Bone marrow (tissue), 2 donors: ENCODE data around the gene GPC5.
"Not testable (repeated sequence)": the region's sequence is repeated elsewhere in the genome, so short reads cannot be mapped to it uniquely, and the experiment has no call there.

Source experiments
- DNase-seq, 2 donors: peaks; one replicate each; lab custom pipeline; 2025; lab: John Stamatoyannopoulos, UW

GPC5 gene

DNA sequence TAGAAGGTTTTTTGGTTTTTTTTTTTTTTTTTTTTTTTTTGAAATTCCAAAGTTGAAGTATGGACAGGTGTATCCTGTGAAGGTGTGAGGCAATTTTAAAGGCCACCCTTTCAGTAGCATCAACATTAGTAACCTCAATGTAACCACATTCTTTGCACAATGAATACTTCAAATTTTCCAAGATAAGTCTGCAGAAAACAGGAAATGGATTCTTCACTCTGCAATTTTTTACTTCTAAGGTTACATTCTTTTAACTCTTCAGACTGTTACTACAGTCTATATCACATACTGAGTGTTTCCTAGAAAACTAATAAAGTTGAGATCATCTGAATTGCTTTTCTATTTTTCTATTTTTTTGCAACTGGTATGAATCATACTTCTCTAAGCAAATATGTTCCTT, 1259.1 kb downstream of the GPC5 start:
- DNase-seq = no peak

DNA sequence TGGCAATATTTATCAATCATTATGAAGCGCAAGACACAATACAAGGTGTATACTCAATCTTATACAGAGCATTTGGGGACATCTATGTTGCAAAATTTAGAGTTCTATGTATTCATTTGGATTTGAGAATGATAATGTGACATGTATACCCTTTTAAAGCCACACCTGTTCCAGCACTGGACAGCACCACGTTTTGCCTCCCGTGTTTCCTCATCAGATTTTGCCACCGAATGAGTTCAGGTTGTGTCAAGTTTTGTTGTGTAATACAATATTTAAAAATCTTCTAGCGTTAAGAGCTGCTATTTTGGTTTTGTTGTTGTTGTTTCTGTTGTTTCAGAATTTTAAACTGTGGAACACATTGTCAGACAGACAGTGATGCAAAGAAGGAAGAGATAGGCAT, 1259.9 kb downstream of the GPC5 start:
- no peak for DNase-seq

GRCh38 chr13:92661406-92661805, 1263.0 kb downstream of the GPC5 start:
- DNase-seq = no peak

GRCh38 chr13:92668157-92668556, 1269.7 kb downstream of the GPC5 start:
- no peak for DNase-seq

- no peak for DNase-seq
These were observed 1271.7 kb downstream of the GPC5 start for GRCh38 chr13:92670096-92670495.

DNA sequence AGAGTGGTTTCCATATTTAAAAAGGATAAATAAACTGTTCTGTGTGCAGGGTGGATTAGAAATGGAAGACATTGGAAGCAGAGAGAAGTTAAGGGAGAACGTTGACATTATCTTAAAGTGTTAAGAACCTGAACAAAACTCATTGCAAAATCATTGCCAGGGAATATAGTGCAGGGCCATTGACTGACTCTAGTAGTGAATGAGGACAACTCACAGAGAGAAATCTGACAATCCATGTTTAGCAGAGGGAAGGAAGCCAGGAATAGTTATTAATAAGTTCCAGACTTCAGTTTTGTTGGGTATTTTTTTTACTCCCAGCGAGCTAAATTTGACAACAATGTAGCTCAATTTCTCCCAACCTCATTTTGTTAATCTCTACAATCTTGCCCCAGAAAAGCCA, 1273.4 kb downstream of the GPC5 start:
- DNase-seq = no peak

DNA sequence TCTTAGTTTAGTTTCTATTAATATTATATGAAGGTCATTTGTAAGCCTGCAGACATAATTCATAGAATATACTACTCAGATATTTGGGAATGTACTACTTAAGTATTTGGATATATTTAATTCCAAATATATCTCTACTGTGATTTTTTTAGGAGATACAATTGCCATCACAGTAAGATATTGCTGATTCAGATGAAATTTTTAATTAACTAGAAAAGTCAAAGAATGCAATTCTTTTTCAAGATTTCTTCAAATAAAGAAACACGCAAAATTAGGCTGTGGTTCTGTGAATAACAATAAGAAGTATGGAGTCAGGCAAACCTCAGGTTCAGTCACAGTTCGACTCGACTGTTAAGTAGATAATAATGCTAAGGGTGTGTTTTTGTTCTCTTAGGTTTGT, 1277.8 kb downstream of the GPC5 start:
- no peak for DNase-seq

GRCh38 chr13:92677571-92677970, 1279.2 kb downstream of the GPC5 start:
- DNase-seq = no peak

DNA sequence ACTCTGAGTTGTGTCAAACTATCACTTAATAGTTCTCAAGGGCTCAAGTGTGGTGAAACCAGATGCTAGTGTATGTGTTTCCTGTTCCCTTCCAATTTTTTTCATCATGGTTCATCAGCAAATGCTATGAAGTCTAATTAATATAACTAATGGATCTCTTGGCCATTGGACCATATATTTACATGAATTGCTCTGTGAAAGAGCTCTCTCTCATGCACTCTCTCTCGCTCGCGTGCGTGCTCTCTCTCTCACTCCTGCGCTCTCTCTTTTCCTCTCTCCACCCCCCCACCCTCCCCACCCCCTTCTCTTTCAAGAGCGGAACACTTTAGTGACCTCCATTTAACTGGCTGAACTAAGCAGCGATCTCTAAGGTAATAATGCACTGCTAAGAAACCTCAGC, 1281.2 kb downstream of the GPC5 start:
- no peak for DNase-seq

GRCh38 chr13:92681239-92681638, 1282.8 kb downstream of the GPC5 start:
- DNase-seq = no peak

DNA sequence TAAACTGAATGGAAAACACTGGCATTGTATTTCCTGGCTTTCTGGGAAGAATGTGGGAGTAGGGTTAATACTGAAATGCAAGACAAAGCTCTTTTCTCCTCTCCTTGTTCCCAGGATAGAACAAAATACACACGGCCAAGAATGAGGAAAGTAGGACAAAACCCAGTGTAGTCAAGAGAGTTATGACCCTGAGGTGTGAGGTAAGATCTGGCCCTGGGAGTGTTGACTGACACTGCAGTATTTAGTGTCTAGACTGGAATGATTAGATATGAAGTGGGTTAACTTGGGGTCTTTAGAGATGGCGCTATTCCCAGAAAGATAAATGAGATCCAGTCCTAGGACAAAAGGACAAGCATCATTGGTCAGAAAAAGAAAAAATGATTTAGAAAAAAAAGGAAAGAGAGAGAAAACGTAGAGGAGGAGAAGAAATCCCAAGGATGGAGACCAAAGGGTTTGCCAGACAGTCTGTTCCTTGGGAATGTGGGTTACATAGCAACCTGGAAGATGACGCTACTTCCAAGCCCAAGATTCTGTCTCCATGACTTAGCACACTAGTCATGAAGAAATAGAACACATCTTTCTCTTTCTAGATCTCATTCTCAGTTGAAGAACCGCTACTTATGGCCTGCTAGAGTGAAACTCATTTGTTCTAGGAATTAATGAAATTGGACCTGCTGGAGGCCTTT, 1284.6 kb downstream of the GPC5 start:
- DNase-seq = no peak

DNA sequence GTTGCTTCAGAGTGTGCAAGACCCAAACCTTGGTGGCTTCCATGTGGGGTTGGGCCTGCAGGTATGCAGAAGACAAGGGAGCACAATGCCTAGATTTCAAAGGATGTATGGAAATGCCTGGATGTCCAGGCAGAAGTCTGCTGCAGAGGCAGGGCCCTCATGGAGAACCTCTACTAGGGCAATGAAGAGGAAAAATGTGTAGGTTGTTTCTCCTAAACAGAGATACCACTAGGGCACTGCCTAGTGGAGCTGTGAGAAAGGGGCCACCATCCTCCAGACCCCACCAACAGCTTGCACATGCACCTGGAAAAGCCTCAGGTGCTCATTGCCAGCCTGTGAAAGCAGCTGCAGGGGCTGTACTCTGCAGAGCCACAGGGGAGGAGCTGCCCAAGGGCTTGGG, 1295.6 kb downstream of the GPC5 start:
- DNase-seq = no peak

GRCh38 chr13:92695827-92696226, 1297.4 kb downstream of the GPC5 start:
- DNase-seq = not testable (repeated sequence)

DNA sequence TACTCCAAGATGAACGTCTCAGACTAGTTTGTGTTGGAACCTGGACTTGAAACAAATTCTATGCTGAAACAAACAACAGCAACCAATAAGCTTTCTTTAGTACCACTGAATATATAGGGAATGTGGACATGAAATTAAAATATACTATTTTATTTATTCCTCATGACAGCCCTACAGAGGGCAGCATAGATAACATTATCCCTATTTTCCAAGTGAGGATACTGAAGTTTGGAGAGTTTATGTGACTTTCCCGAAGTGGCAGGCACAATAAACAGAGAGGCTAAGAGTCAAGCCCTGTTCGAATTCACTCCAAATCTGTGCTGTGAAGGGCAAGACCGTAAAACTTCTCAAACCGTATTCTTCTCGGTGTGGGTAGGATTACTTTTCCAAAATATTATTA, 1318.3 kb downstream of the GPC5 start:
- DNase-seq = no peak

- no peak for DNase-seq
These were observed 1319.4 kb downstream of the GPC5 start for GRCh38 chr13:92717857-92718256.

DNA sequence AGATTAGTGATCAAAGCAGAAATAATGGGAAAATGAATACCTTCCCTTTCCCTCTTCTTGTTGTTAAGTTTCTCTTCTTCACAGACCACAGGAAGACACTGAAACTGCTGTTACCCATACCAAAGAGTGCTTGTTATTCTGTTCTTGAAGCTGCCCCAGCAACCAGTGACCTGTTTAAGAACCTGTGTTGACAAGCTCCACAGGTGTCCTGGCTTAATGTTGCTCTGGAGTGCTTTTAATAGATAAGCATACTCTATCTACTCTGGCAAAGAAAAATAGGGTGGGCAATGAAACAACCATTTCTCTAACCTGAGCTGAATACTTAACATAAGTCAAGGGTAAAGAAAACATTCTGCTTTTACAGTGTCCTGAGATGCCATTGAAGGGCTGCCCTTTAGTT, 1321.4 kb downstream of the GPC5 start:
- DNase-seq = no peak

GRCh38 chr13:92721620-92722019, 1323.2 kb downstream of the GPC5 start:
- DNase-seq = no peak

DNA sequence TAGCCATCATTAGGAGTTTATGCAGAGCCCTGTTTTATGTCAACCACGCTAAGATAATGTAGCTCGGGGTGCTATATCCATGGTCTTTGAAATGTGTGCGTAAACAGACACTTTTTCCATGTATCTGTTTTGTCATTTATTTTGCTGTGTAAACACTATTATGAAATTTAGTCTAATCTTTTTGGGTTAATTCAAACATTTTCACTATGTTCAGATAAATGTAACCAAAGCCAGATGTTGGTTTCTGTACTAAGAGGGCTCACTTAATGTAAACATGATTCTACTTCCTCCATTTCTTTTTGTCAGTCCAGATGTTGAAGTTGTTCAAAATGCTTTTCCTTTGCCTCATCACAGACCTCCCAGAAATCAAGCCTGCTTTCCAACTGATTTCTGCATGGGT, 1328.7 kb downstream of the GPC5 start:
- DNase-seq = no peak

- DNase-seq = no peak
These were observed 1335.6 kb downstream of the GPC5 start for GRCh38 chr13:92734068-92734467.

DNA sequence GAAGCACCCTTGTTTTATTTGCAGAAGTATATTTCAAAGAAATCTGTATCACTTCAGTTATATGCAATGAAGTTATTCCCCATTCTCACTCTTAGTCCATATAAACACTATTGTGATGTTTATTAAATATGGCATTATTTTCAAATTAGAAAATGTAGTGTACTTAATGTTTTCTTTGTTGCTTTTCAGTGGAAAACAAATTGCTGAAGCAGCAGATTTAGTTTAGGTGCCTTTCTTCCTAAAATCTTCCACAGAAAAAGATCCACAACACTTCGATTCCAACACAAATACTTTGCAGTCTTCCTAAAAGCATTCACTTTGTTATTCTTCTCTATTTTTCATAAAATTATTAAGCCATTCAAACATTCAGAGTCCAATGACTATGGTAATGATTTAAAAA, 1336.1 kb downstream of the GPC5 start:
- DNase-seq = no peak

GRCh38 chr13:92735909-92736308, 1337.5 kb downstream of the GPC5 start:
- DNase-seq = no peak

- DNase-seq = no peak
These were observed 1340.9 kb downstream of the GPC5 start for GRCh38 chr13:92739306-92739818.

GRCh38 chr13:92743992-92744391, 1345.6 kb downstream of the GPC5 start:
- DNase-seq = no peak

- no peak for DNase-seq
These were observed 1346.8 kb downstream of the GPC5 start for GRCh38 chr13:92745258-92745657.
